Heart right ventricle (tissue), 16 donors: ENCODE data around the gene CITED2. TPM values are rescaled to one million over a fixed set of nuclear protein-coding genes. Genes with fewer than 3 reads are reported as not detected.

ENCODE experiments used
- ATAC-seq, 8 donors: fragments of 200-7000 bp; cut with Tn5 transposase; one replicate each; pipeline ENCODE4 v1.9.1; 2020; ENCODE audit warnings: mild to moderate bottlenecking in 8 of 8, moderate library complexity in 8 of 8, moderate number of reproducible peaks in 1 of 8
- DNase-seq, 2 donors: peaks; one replicate each; pipeline ENCODE4 v3.0.0-alpha.2; 2020
- H3K27ac ChIP-seq, 10 donors: fragments of 200-600 bp; sonication (generic) in 2 of 10; one replicate each; pipeline versions ENCODE4 v1.5.0 to v1.8.0; 2020 to 2022; ENCODE audit warnings: mild to moderate bottlenecking in 3 of 10
- H3K27me3 ChIP-seq, 7 donors: fragments of 200-600 bp; one replicate each; pipeline ENCODE4 v1.8.0; 2021 to 2022; ENCODE audit warnings: mild to moderate bottlenecking in 2 of 7
- H3K36me3 ChIP-seq, 9 donors: fragments of 200-600 bp; sonication (generic) in 1 of 9; one replicate each; pipeline versions ENCODE4 v1.5.0 to v1.8.0; 2020 to 2022; ENCODE audit warnings: mild to moderate bottlenecking in 2 of 9
- H3K4me1 ChIP-seq, 9 donors: fragments of 200-600 bp; sonication (generic) in 1 of 9; one replicate each; pipeline versions ENCODE4 v1.5.0 to v1.8.0; 2020 to 2022; ENCODE audit warnings: mild to moderate bottlenecking in 4 of 9
- H3K4me3 ChIP-seq, 10 donors: fragments of 200-600 bp; sonication (generic) in 2 of 10; one replicate each; pipeline versions ENCODE4 v1.5.0 to v1.8.0; 2020 to 2022; ENCODE audit warnings: mild to moderate bottlenecking in 7 of 10, moderate library complexity in 2 of 10
- H3K9me3 ChIP-seq, 11 donors: fragments of 200-600 bp in 10 of 11; sonication (generic) in 2 of 11; one replicate each; pipeline versions ENCODE4 v1.5.0 to v1.8.0; 2013 to 2022; ENCODE audit warnings: mild to moderate bottlenecking in 2 of 11, control low read depth in 1 of 11, moderate library complexity in 1 of 11
- whole genome bisulfite sequencing, 2 donors: extraction: QIAGEN DNeasy Blood & Tissue Kit; methylation state at CpG; one replicate each; pipeline ENCODE4 v1.1.7; 2013; ENCODE audit warnings: inconsistent platforms in 1 of 2; 5-methylcytosine and 5-hydroxymethylcytosine counted together
- intact Hi-C, 10 donors: fragments of 100-400 bp; cut with DNase I; formaldehyde crosslinking; loops; one replicate each; pipeline versions ENCODE4 v1.11.1 to v1.14.2; 2022
- polyA plus RNA-seq, 2 donors: library from polyadenylated mRNA; stranded (reverse); fragments of 200-250 nt; gene quantifications; one replicate each; pipeline ENCODE4 v1.2.3, GENCODE V29; 2013
- total RNA-seq, 10 donors: library from RNA; stranded (reverse); fragmentation: NEBNext Ultra II Directional in 3 of 10; extraction: Animal tissue kit (Norgen Biotek cat#: 25700) in 3 of 10; gene quantifications; one replicate each; pipeline versions ENCODE4 v1.2.1 to v1.2.4, GENCODE V29; 2021 to 2023
- TF ChIP-seq, protein P1 (sequence below), 9 donors: fragments of 200-600 bp; sonication (generic) in 2 of 9; IDR thresholded peaks; one replicate each; pipeline versions ENCODE4 v1.5.0 to v1.8.0; 2021 to 2022; ENCODE audit warnings: antibody characterized with exemption in 9 of 9, mild to moderate bottlenecking in 5 of 9, moderate library complexity in 1 of 9
- donor health status: Arrhythmogenic right ventricular cardiomyopathy.
- donor health status: ischemic (EF 13 %, LVEDD 7.1; RV severe dilation, severe dysfunction).
- donor health status: healthy with polysubstance abuse.
- donor health status: DM: no; HTN: yes; CAD: no.
- donor health status: DM: no; HTN: no; CAD: no.
- donor health status: ischemic (EF 25% LVEDD 6.9; RV normal size, moderate dysfunction).
- donor health status: ischemic (EF 25% LVEDD 5.7; RV mildly dilated, moderate dysfunction).
- donor health status: healthy.
- donor health status: DM: yes; HTN: yes; CAD: no.
- donor health status: Ischemic cardiomyopathy.
- donor health status: ischemic (EF 35%, LVEDD 5.7; RV mildly dilated, moderate dysfunction).
- donor health status: nonischemic (EF 11% LVEDD 7.7; RV severe dilation, severe dysfunction).
- donor health status: DM: yes; HTN: yes; CAD: no.
- donor health status: PGD.
- donor health status: ischemic (EF 29% LVEDD 5.4; RV normal size, mild dysfunction).
- donor health status: nonischemic (EF 23%, LVEDD 6.1; RV moderate dilation, normal function).

The CITED2 gene
- total and polyA plus RNA-seq, 12 donors = 9.9 to 215 (median 148) TPM

DNA sequence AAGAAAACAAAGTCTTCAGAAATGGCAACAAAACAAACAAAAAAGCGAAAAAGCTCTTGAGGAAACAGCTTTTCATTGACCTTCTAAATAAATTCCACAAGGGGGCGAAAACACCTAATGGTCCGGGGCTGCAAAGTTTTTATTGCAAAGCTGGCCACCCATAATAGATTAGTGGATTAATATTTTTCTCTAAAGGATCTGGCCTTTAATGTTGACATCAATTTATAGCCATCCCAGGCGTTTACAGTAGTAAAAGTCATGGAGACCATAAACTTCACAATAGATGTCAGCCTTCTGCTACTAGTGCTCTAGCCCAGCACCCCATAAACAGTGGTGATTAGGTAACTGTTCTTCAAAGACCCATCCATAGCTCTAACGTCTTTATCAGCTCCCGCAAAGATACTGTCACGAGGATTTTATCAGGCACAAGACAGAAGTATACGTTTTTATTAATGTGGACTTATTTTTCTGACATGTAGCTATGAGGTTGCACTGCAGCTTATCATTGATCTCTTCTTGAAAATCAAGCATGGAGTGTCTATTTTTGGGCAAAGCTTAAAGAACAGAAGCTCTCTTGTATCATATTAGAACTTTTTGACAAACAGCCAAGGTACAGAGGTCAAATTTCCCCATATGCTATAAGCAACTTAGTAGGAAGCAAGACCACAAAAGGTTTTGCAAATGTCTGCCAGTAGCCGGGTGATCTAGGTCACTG lies 4.7 kb downstream of the CITED2 start:
- H3K9me3 ChIP-seq = no peaks in the 10 kb centered on the region
- whole genome bisulfite sequencing, 2 donors = 9% methylated on average over 9 of the region's 9 CpGs
- H3K4me1 ChIP-seq = peaks cover 0 to 48% (median 41%) of the 10 kb centered on the region in 9 donors
- no peak for ATAC-seq
- peaks cover 0 to 26% (median 0%) of the 10 kb centered on the region in 9 donors for H3K36me3 ChIP-seq
- TF ChIP-seq, protein P1, sequence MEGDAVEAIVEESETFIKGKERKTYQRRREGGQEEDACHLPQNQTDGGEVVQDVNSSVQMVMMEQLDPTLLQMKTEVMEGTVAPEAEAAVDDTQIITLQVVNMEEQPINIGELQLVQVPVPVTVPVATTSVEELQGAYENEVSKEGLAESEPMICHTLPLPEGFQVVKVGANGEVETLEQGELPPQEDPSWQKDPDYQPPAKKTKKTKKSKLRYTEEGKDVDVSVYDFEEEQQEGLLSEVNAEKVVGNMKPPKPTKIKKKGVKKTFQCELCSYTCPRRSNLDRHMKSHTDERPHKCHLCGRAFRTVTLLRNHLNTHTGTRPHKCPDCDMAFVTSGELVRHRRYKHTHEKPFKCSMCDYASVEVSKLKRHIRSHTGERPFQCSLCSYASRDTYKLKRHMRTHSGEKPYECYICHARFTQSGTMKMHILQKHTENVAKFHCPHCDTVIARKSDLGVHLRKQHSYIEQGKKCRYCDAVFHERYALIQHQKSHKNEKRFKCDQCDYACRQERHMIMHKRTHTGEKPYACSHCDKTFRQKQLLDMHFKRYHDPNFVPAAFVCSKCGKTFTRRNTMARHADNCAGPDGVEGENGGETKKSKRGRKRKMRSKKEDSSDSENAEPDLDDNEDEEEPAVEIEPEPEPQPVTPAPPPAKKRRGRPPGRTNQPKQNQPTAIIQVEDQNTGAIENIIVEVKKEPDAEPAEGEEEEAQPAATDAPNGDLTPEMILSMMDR (IDR thresholded peaks at IDR 0.05) = peak; percentile 60 to 83 (median 76)
- intact Hi-C loops = loop anchor here (1.0 to 10.0 kb wide), 32 partner anchors 145 to 1555 kb away; no protein-coding TSS in a partner anchor
- H3K4me3 ChIP-seq = peak overlapping the region in 7 of 10 donors; percentile 0 to 97 (median 79)
- H3K27ac ChIP-seq = peak overlapping the region; percentile 38 to 99 (median 98)
- no peak for DNase-seq
- no peaks in the 10 kb centered on the region for H3K27me3 ChIP-seq

DNA sequence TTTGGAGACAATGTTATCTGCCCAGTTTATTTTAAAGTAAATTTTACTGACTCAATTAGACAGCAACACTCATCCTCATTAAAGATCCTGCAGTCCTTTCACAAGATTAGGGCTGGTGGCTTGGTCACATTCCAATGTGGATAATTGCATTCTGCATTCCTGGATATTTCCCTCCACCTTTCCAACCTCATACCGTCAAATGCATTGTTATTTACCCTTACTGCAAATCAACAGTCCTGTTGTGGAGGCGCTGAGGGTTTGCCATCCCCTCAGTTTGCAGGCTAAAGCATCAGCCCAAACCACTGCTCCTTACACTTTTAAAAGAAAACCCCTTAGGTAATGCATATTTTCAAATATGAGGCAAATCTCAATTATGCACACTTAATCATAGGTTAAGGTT lies 5.4 kb downstream of the CITED2 start:
- peaks cover 0 to 49% (median 41%) of the 10 kb centered on the region in 9 donors for H3K4me1 ChIP-seq
- TF ChIP-seq, protein P1 (IDR thresholded peaks at IDR 0.05) = no peak
- H3K9me3 ChIP-seq = no peaks in the 10 kb centered on the region
- no peak for DNase-seq
- intact Hi-C loops = loop anchor here in 9 of 10 donors (2.0 to 10.0 kb wide), 9 partner anchors 152 to 1072 kb away; no protein-coding TSS in a partner anchor
- no peak for ATAC-seq
- no peak overlapping the region for H3K4me3 ChIP-seq
- H3K27ac ChIP-seq = no peak overlapping the region
- WGBS, 2 donors = 52 to 62% methylated on average over 2 of the region's 2 CpGs
- peaks cover 0 to 26% (median 0%) of the 10 kb centered on the region in 9 donors for H3K36me3 ChIP-seq
- H3K27me3 ChIP-seq = no peaks in the 10 kb centered on the region

- ATAC-seq (no peak), DNase-seq (no peak)
- Histone ChIP-seq H3K27ac (no peak overlapping the region), H3K9me3 (no peaks in the 10 kb centered on the region), H3K4me3 (no peak overlapping the region), H3K4me1 (peaks cover 0 to 49% (median 41%) of the 10 kb centered on the region in 9 donors), H3K36me3 (peaks cover 0 to 26% (median 0%) of the 10 kb centered on the region in 9 donors), H3K27me3 (no peaks in the 10 kb centered on the region)
- intact Hi-C loops = loop anchor here in 9 of 10 donors (2.0 to 10.0 kb wide), 9 partner anchors 151 to 1072 kb away; no protein-coding TSS in a partner anchor
- TF ChIP-seq, protein P1 (IDR thresholded peaks at IDR 0.05) = no peak
- WGBS, 2 donors = 93 to 97% methylated on average over 1 of the region's 1 CpG
Measured at GRCh38 chr6:139368661-139369060, 5.8 kb downstream of the CITED2 start.

DNA sequence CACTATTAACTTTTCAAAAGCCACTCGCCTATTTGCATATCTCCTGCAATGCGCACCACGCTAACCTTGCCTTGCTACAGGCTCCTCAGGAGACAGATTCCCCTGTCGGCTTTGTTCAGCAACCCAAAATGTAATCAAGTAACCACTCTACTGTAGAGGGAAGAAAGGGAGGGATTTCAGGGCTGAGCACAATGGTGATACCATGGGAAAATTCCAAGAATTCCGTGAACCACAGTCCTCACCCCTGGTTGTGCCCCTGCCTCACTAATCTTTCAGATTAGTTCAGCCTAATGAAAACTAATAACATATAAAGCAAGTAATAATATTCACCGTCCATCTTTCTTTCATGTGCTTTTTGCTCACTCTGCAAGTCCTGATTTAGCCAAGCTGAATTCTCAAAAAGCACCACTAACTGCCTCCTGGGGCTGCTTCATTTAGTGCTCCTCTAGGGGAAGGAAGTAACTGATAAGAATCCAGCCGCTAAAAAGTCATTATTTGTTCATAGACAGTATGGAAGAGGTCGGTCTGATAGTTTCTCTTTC lies 6.6 kb downstream of the CITED2 start:
- Histone ChIP-seq H3K9me3 (no peaks in the 10 kb centered on the region), H3K4me1 (peaks cover 0 to 49% (median 41%) of the 10 kb centered on the region in 9 donors), H3K36me3 (peaks cover 0 to 18% (median 0%) of the 10 kb centered on the region in 9 donors), H3K27me3 (no peaks in the 10 kb centered on the region), H3K27ac (peak overlapping the region in 2 of 10 donors; percentile 8 to 47), H3K4me3 (no peak overlapping the region)
- intact Hi-C loops = loop anchor here in 9 of 10 donors (2.0 to 10.0 kb wide), 9 partner anchors 151 to 1073 kb away; no protein-coding TSS in a partner anchor
- ATAC-seq (no peak), DNase-seq (no peak)
- TF ChIP-seq, protein P1 (IDR thresholded peaks at IDR 0.05) = no peak
- WGBS, 2 donors = 48 to 49% methylated on average over 8 of the region's 8 CpGs
